GM23248 (cell line): Measurements from ENCODE around the gene ETV7.

Experiments
- EZH2 ChIP-seq: fragments of 200-600 bp; sonication (generic); IDR thresholded peaks from 2 replicates; pipeline ENCODE4 v1.6.1; 2018; ENCODE audit warnings: antibody characterized with exemption, mild to moderate bottlenecking; ENCODE audit not compliant: insufficient read depth, poor library complexity, severe bottlenecking
- EZH2phosphoT487 ChIP-seq: fragments of 200-600 bp; sonication (generic); IDR thresholded peaks from 2 replicates; pipeline ENCODE4 v1.6.1; 2018; ENCODE audit warnings: antibody characterized with exemption, moderate library complexity, mild to moderate bottlenecking, low read depth; ENCODE audit not compliant: insufficient read depth

DNA sequence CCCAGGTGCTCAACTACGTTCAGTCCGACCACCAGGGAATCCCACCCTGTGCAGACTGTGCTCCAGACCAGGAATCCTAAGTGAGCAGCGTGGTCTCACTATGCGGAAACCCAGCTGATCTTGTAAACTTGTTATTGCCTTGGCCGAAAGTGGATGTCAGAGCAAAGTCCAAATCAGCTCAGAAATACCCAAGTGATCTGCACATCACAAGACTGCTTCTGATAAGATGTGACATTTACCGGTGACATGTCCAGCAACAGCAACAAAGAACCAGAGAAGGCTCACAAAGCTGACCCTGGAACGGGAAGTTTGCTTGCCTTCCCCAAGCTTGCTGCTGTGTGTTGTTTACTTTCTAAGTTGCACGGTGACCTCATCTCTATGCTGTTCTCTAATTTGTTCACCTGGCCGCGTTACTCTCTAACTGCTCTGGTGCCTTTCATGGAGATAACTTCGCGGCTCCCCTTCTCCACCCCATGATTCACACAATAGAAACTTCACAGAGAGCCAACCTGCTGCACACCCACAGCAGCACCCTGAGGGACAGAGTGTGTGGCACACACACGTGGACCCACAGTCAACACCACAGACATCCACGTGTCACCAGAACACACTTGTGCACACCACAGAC, 52.5 kb downstream of the ETV7 start:
- TF ChIP-seq EZH2 (no peak), EZH2phosphoT487 (no peak)
